A549 (cell line): Measurements from ENCODE around the gene GNPDA1.

ENCODE experiments used
- CEBPB ChIP-seq, 2 experiments: fragments of >200 bp in 1 of 2; sonication (Bioruptor Twin) in 1 of 2; formaldehyde crosslinking in 1 of 2; IDR thresholded peaks; 2 replicates each; pipeline ENCODE4 v1.6.1; 2012 to 2016
- EHMT2 ChIP-seq: fragments of 200-600 bp; sonication (generic); IDR thresholded peaks from 2 replicates; pipeline ENCODE4 v1.6.1; 2016; ENCODE audit warnings: antibody characterized with exemption, low read depth, mild to moderate bottlenecking, moderate library complexity
- EP300 ChIP-seq, 2 experiments: fragments of >200 bp; sonication (Bioruptor Twin); formaldehyde crosslinking; IDR thresholded peaks; 2 replicates in 1 of 2; 3 replicates in 1 of 2; pipeline ENCODE4 v1.6.1; 2016 to 2017
- JUN ChIP-seq, 2 experiments: fragments of >200 bp; sonication (Bioruptor Twin); formaldehyde crosslinking; IDR thresholded peaks; 2 replicates in 1 of 2; 3 replicates in 1 of 2; pipeline ENCODE4 v1.6.1; 2016 to 2017
- NFE2L2 ChIP-seq: fragments of 150-350 bp; conservative IDR thresholded peaks from 2 replicates; pipeline ENCODE4 v1.6.1; 2014; ENCODE audit warnings: low read length
- RARB ChIP-seq: fragments of 250-450 bp; sonication (Bioruptor Pico); IDR thresholded peaks from 2 replicates; pipeline ENCODE4 v1.8.0; 2021; ENCODE audit warnings: mild to moderate bottlenecking, moderate library complexity
- REST ChIP-seq: fragments of 200-600 bp; sonication (generic); IDR thresholded peaks from 2 replicates; pipeline ENCODE4 v1.6.1; 2016; ENCODE audit warnings: antibody characterized with exemption, mild to moderate bottlenecking, moderate library complexity
- SMC3 ChIP-seq: fragments of >200 bp; sonication (Bioruptor Twin); formaldehyde crosslinking; IDR thresholded peaks from 3 replicates; pipeline ENCODE4 v1.6.1; 2018; ENCODE audit warnings: inconsistent platforms
- TF ChIP-seq, protein P1 (sequence below): fragments of >200 bp; sonication (Bioruptor Twin); formaldehyde crosslinking; IDR thresholded peaks from 3 replicates; pipeline ENCODE4 v1.5.1; 2016

DNA sequence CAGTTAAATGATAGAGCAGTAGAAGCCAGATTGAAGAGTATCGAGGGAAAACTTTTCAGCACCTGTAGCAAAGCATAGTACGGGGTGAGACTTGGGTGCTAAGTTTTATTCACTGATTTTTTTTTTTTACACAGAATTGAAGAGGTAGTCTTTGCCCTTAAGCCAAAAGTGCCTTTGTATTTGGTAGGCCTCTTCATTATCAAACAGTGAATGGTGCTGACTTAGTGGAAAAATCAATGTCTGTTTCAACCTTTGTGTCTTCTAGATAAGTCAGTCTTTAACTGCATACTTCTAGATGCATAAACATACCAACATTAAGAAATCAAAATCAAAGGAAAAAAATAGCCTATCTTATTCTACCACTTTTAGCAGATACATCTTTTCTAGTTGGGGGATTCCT, 30.2 kb downstream of the GNPDA1 start:
- TF ChIP-seq, protein P1, sequence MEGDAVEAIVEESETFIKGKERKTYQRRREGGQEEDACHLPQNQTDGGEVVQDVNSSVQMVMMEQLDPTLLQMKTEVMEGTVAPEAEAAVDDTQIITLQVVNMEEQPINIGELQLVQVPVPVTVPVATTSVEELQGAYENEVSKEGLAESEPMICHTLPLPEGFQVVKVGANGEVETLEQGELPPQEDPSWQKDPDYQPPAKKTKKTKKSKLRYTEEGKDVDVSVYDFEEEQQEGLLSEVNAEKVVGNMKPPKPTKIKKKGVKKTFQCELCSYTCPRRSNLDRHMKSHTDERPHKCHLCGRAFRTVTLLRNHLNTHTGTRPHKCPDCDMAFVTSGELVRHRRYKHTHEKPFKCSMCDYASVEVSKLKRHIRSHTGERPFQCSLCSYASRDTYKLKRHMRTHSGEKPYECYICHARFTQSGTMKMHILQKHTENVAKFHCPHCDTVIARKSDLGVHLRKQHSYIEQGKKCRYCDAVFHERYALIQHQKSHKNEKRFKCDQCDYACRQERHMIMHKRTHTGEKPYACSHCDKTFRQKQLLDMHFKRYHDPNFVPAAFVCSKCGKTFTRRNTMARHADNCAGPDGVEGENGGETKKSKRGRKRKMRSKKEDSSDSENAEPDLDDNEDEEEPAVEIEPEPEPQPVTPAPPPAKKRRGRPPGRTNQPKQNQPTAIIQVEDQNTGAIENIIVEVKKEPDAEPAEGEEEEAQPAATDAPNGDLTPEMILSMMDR: no peak
- no peak for TF ChIP-seq SMC3
- no peak for TF ChIP-seq NFE2L2
- no peak for TF ChIP-seq JUN (IDR thresholded peaks at IDR 0.05)
- no peak for TF ChIP-seq EHMT2
- no peak for TF ChIP-seq RARB (CRISPR knock-in tag)
- TF ChIP-seq CEBPB (IDR thresholded peaks at IDR 0.05): no peak
- TF ChIP-seq EP300 (IDR thresholded peaks at IDR 0.05): no peak
- no peak for TF ChIP-seq REST
